ENCODE results near the gene PAX3. TPM values are rescaled to one million over a fixed set of nuclear protein-coding genes. Genes with fewer than 3 reads are reported as not detected.

The PAX3 gene
- total and polyA plus RNA-seq, 4 donors: not detected

DNA sequence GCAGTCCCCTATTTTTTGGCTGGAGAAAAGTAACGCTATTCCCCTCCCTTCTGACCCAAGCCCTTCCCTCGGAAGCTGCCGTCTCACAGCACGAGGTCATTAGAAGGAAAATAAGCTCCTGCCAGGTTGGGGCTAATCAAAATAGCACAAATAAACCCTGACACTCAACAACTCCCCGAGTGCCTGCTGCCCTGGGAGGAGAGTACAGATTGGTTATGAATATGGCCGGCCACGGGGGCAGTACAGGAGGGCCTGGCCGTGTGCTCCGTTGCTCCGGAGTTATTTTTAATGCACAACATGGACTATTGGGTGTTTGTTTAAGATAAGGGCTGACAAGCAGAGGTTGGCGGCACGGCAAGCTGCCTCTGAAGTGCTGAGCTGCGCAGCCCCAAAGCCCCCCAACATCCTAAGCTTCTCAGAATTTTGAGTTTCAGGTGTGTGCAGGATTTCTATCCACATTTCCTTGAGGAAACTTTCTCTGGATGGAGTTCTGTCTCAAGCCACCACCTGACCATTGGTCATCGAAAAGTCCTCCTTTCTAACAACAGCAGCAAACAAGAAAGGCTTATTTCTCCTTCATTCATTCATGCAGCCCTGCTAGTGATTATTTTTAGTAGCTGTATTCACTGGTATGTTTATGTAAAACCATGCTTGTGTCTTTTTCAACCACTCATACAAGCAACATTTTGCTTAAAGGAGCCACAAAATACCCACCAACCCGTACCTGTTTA is 58.7 kb downstream of the PAX3 start:
- no peak for TF ChIP-seq FOXA2 (IDR thresholded peaks at IDR 0.05)
- TF ChIP-seq CTCF (IDR thresholded peaks at IDR 0.05; ENCODE audit: low read depth, low read length, missing input control): no peak
- no peak for TF ChIP-seq YY1 (IDR thresholded peaks at IDR 0.05)
- H3K27ac ChIP-seq (ENCODE audit: low read depth in 1 of 2, low read length in 2 of 2): no peak overlapping the region
- no peaks in the 10 kb centered on the region for H3K9me3 ChIP-seq (ENCODE audit: control insufficient read depth in 4 of 4, low read length in 3 of 4)
- no peak for DNase-seq (ENCODE audit: low spot score)
- WGBS: 5% methylated on average over 15 of the region's 15 CpGs
- H3K4me3 ChIP-seq (ENCODE audit: low read depth in 1 of 3, low read length in 3 of 3): no peak overlapping the region
- peaks cover 0 to 10% (median 3%) of the 10 kb centered on the region in 4 donors for H3K27me3 ChIP-seq (ENCODE audit: control insufficient read depth in 4 of 4, insufficient read depth in 4 of 4, low read length in 3 of 4)
- H3K4me1 ChIP-seq (ENCODE audit: control insufficient read depth in 4 of 4, insufficient read depth in 4 of 4, low read length in 3 of 4): no peaks in the 10 kb centered on the region
- H3K36me3 ChIP-seq (ENCODE audit: control insufficient read depth in 4 of 4, insufficient read depth in 3 of 4, low read depth in 1 of 4, low read length in 3 of 4): no peaks in the 10 kb centered on the region
- H3K9ac ChIP-seq (ENCODE audit: low read depth in 1 of 2, low read length in 2 of 2): no peak overlapping the region

DNA sequence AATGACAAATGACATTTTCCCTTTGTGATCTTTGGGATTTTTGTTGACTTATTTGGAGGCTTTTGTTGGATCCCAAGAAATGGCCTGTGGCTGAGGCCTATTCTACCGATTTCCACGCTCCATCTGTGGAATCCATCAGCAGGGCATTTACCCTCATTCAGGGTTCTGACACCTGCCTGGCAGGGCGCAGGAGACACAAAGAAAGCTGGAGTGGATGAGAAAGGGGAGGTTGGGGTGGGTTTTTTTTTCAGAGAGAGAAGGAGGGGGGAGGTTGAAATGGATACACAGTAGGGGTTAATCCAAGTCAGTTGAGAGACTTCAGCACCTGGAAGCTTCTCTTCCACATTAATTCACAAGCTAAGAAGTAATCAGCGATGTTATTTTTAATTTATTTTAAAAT is 59.7 kb downstream of the PAX3 start:
- DNase-seq (ENCODE audit: low spot score): no peak
- Histone ChIP-seq H3K36me3 (ENCODE audit: control insufficient read depth in 4 of 4, insufficient read depth in 3 of 4, low read depth in 1 of 4, low read length in 3 of 4) (no peaks in the 10 kb centered on the region), H3K4me1 (ENCODE audit: control insufficient read depth in 4 of 4, insufficient read depth in 4 of 4, low read length in 3 of 4) (no peaks in the 10 kb centered on the region), H3K9me3 (ENCODE audit: control insufficient read depth in 4 of 4, low read length in 3 of 4) (no peaks in the 10 kb centered on the region), H3K4me3 (ENCODE audit: low read depth in 1 of 3, low read length in 3 of 3) (no peak overlapping the region), H3K27me3 (ENCODE audit: control insufficient read depth in 4 of 4, insufficient read depth in 4 of 4, low read length in 3 of 4) (peaks cover 0 to 10% (median 3%) of the 10 kb centered on the region in 4 donors), H3K27ac (ENCODE audit: low read depth in 1 of 2, low read length in 2 of 2) (no peak overlapping the region), H3K9ac (ENCODE audit: low read depth in 1 of 2, low read length in 2 of 2) (no peak overlapping the region)
- WGBS: 36% methylated on average over 4 of the region's 4 CpGs
- TF ChIP-seq, protein P1, sequence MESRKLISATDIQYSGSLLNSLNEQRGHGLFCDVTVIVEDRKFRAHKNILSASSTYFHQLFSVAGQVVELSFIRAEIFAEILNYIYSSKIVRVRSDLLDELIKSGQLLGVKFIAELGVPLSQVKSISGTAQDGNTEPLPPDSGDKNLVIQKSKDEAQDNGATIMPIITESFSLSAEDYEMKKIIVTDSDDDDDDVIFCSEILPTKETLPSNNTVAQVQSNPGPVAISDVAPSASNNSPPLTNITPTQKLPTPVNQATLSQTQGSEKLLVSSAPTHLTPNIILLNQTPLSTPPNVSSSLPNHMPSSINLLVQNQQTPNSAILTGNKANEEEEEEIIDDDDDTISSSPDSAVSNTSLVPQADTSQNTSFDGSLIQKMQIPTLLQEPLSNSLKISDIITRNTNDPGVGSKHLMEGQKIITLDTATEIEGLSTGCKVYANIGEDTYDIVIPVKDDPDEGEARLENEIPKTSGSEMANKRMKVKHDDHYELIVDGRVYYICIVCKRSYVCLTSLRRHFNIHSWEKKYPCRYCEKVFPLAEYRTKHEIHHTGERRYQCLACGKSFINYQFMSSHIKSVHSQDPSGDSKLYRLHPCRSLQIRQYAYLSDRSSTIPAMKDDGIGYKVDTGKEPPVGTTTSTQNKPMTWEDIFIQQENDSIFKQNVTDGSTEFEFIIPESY (IDR thresholded peaks at IDR 0.05): no peak
- TF ChIP-seq HNF4G (IDR thresholded peaks at IDR 0.05) (no peak), GABPA (IDR thresholded peaks at IDR 0.05 in 1 of 2, conservative IDR thresholded peaks at IDR 0.05 in 1 of 2) (no peak), TAF1 (conservative IDR thresholded peaks at IDR 0.05) (no peak), NR2F2 (IDR thresholded peaks at IDR 0.05) (no peak), YY1 (IDR thresholded peaks at IDR 0.05) (no peak), SP1 (IDR thresholded peaks at IDR 0.05) (no peak), EGR1 (IDR thresholded peaks at IDR 0.05; ENCODE audit: low read depth in 2 of 2) (no peak), HNF4A (conservative IDR thresholded peaks at IDR 0.05) (no peak), FOXA2 (IDR thresholded peaks at IDR 0.05) (no peak), RXRA (IDR thresholded peaks at IDR 0.05) (no peak), JUND (IDR thresholded peaks at IDR 0.05) (no peak), RAD21 (IDR thresholded peaks at IDR 0.05) (no peak), CTCF (IDR thresholded peaks at IDR 0.05; ENCODE audit: low read depth, low read length, missing input control) (no peak), ATF3 (IDR thresholded peaks at IDR 0.05) (no peak), FOXA1 (IDR thresholded peaks at IDR 0.05) (no peak)
- TF ChIP-seq, protein P2, sequence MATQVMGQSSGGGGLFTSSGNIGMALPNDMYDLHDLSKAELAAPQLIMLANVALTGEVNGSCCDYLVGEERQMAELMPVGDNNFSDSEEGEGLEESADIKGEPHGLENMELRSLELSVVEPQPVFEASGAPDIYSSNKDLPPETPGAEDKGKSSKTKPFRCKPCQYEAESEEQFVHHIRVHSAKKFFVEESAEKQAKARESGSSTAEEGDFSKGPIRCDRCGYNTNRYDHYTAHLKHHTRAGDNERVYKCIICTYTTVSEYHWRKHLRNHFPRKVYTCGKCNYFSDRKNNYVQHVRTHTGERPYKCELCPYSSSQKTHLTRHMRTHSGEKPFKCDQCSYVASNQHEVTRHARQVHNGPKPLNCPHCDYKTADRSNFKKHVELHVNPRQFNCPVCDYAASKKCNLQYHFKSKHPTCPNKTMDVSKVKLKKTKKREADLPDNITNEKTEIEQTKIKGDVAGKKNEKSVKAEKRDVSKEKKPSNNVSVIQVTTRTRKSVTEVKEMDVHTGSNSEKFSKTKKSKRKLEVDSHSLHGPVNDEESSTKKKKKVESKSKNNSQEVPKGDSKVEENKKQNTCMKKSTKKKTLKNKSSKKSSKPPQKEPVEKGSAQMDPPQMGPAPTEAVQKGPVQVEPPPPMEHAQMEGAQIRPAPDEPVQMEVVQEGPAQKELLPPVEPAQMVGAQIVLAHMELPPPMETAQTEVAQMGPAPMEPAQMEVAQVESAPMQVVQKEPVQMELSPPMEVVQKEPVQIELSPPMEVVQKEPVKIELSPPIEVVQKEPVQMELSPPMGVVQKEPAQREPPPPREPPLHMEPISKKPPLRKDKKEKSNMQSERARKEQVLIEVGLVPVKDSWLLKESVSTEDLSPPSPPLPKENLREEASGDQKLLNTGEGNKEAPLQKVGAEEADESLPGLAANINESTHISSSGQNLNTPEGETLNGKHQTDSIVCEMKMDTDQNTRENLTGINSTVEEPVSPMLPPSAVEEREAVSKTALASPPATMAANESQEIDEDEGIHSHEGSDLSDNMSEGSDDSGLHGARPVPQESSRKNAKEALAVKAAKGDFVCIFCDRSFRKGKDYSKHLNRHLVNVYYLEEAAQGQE (IDR thresholded peaks at IDR 0.05): no peak
- TF ChIP-seq, protein P3, sequence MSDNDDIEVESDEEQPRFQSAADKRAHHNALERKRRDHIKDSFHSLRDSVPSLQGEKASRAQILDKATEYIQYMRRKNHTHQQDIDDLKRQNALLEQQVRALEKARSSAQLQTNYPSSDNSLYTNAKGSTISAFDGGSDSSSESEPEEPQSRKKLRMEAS (IDR thresholded peaks at IDR 0.05): no peak
